Measurements from ENCODE around the gene PDE2A. TPM values are rescaled to one million over a fixed set of nuclear protein-coding genes. Genes with fewer than 3 reads are reported as not detected.
"Not testable (repeated sequence)": the region's sequence is repeated elsewhere in the genome, so short reads cannot be mapped to it uniquely, and the experiment has no call there.

The PDE2A gene
- total RNA-seq, 1 experiment from 2014 or later, result 0.26 TPM

DNA sequence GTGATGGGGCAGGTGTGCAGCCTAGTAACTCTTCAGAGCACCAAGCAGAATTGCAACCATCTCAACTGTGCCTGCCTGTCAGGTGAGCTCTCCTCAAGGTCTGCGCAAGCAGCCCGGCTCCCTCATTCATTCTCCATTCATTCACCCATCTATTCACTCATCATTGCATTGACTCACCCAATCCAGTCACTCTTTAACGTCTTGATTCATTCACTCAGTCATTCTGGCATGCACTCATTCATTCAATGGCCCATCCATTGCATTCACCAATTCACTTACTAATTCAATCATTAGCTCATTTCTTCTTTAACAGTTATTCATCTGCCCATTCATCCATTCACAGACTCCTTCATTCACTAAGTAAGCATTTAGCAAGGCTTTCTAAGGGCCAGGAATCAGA, 111.8 kb downstream of the PDE2A start:
- in situ Hi-C loops (cut with HindIII; ENCODE audit: low pct_unique_long_range_greater_than_20kb, low sequenced_read_pairs), result no loop called here

GRCh38 chr11:72561856-72562255, 112.4 kb downstream of the PDE2A start:
- in situ Hi-C loops (cut with HindIII; ENCODE audit: low pct_unique_long_range_greater_than_20kb, low sequenced_read_pairs), result no loop called here
- no peak for DNase-seq (ENCODE audit: low read depth, low spot score)

More for the DNA sequence above, 111.8 kb downstream of the PDE2A start:
- DNase-seq (ENCODE audit: low read depth, low spot score), result no peak

- in situ Hi-C loops (cut with HindIII; ENCODE audit: low pct_unique_long_range_greater_than_20kb, low sequenced_read_pairs); DNase-seq (ENCODE audit: low read depth, low spot score): not testable (repeated sequence)
These were observed 113.4 kb downstream of the PDE2A start for GRCh38 chr11:72560864-72561263.

DNA sequence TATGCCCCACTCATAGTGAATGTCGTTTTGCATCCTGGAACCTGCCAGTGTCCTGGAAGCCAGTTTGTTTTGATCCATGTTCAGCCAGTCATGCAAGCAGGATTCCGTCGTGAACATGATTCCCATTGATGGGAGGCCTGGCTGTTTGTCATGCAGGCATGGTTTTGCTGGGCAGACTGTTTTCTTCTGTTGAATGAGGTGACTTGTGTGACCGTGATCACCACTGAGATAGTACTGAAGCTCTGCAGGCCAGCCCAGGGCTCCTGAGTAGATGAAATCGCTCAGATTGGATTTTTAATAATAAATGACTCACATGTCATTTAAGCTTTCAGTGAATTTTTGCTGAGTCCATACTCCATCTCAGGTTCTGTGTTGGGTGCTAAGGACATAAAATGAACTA, 117.8 kb downstream of the PDE2A start:
- no peak for DNase-seq (ENCODE audit: low read depth, low spot score)
- in situ Hi-C loops (cut with HindIII; ENCODE audit: low pct_unique_long_range_greater_than_20kb, low sequenced_read_pairs), result no loop called here

GRCh38 chr11:72555014-72555522, 119.2 kb downstream of the PDE2A start:
- in situ Hi-C loops (cut with HindIII; ENCODE audit: low pct_unique_long_range_greater_than_20kb, low sequenced_read_pairs); DNase-seq (ENCODE audit: low read depth, low spot score): not testable (repeated sequence)

- DNase-seq (ENCODE audit: low read depth, low spot score), result peak; percentile 58
- in situ Hi-C loops (cut with HindIII; ENCODE audit: low pct_unique_long_range_greater_than_20kb, low sequenced_read_pairs), result no loop called here
These were observed 120.5 kb downstream of the PDE2A start for GRCh38 chr11:72553706-72554105.

DNA sequence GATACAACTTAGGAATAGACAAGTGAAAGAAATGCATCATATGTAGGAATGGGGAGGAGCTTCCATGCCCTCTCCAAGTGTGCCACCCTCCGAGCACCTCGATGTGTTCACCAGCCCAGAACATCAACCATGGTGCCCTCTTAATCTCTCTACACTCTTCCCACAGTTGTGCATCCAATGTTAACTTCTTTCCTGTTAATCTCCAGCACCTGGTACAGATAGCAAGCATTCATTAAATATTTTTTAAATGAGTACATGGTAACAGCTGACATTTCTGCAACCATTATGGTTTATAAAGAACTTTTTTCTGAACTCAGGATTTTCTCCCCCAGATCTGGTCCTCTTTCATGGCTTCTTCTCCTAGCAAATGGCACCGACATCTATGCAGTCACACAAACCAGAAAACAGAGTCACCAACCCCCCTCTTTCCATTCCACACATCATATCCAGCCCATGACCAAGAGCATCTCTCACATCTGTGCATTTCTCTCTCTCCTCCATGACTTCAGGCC, 121.8 kb downstream of the PDE2A start:
- in situ Hi-C loops (cut with HindIII; ENCODE audit: low pct_unique_long_range_greater_than_20kb, low sequenced_read_pairs), result no loop called here
- no peak for DNase-seq (ENCODE audit: low read depth, low spot score)

- no peak for DNase-seq (ENCODE audit: low read depth, low spot score)
- in situ Hi-C loops (cut with HindIII; ENCODE audit: low pct_unique_long_range_greater_than_20kb, low sequenced_read_pairs), result no loop called here
These were observed 122.7 kb downstream of the PDE2A start for GRCh38 chr11:72551571-72551970.

- in situ Hi-C loops (cut with HindIII; ENCODE audit: low pct_unique_long_range_greater_than_20kb, low sequenced_read_pairs), result no loop called here
These were observed 125.8 kb downstream of the PDE2A start for GRCh38 chr11:72548463-72548862.

DNA sequence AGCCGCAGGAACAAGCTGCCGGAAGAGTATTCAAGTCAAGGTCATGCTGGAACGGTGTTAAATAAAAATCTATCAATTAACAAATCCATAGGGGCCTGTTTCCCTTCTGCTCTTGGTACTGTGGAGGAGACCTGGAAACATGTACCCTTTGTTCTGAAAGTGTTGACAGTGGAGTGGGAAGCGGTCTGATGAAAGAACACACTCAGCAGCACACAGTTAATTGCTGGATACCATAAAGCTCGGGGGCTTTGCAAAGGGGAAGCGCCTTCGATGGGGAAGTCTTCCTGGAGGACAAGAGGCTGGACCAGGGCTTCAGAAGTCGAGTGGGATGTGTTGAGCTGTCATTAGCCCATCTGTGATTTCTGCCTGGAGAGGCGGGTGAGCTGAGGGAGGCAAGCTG, 127.4 kb downstream of the PDE2A start:
- in situ Hi-C loops (cut with HindIII; ENCODE audit: low pct_unique_long_range_greater_than_20kb, low sequenced_read_pairs), result no loop called here
- no peak for DNase-seq (ENCODE audit: low read depth, low spot score)

More at GRCh38 chr11:72548463-72548862, 125.8 kb downstream of the PDE2A start:
- DNase-seq (ENCODE audit: low read depth, low spot score), result no peak

GRCh38 chr11:72544589-72544988, 129.6 kb downstream of the PDE2A start:
- in situ Hi-C loops (cut with HindIII; ENCODE audit: low pct_unique_long_range_greater_than_20kb, low sequenced_read_pairs), result no loop called here

GRCh38 chr11:72543849-72544542, 130.2 kb downstream of the PDE2A start:
- in situ Hi-C loops (cut with HindIII; ENCODE audit: low pct_unique_long_range_greater_than_20kb, low sequenced_read_pairs), result no loop called here

More at GRCh38 chr11:72544589-72544988, 129.6 kb downstream of the PDE2A start:
- no peak for DNase-seq (ENCODE audit: low read depth, low spot score)

GRCh38 chr11:72541257-72541974, 132.8 kb downstream of the PDE2A start:
- in situ Hi-C loops (cut with HindIII; ENCODE audit: low pct_unique_long_range_greater_than_20kb, low sequenced_read_pairs), result no loop called here
- DNase-seq (ENCODE audit: low read depth, low spot score), result no peak

More at GRCh38 chr11:72543849-72544542, 130.2 kb downstream of the PDE2A start:
- no peak for DNase-seq (ENCODE audit: low read depth, low spot score)

GRCh38 chr11:72537051-72537450, 137.2 kb downstream of the PDE2A start:
- in situ Hi-C loops (cut with HindIII; ENCODE audit: low pct_unique_long_range_greater_than_20kb, low sequenced_read_pairs), result no loop called here
- no peak for DNase-seq (ENCODE audit: low read depth, low spot score)

GRCh38 chr11:72535194-72535547, 139.1 kb downstream of the PDE2A start:
- in situ Hi-C loops (cut with HindIII; ENCODE audit: low pct_unique_long_range_greater_than_20kb, low sequenced_read_pairs), result no loop called here
- peak; percentile 34 for DNase-seq (ENCODE audit: low read depth, low spot score)

- in situ Hi-C loops (cut with HindIII; ENCODE audit: low pct_unique_long_range_greater_than_20kb, low sequenced_read_pairs), result no loop called here
- no peak for DNase-seq (ENCODE audit: low read depth, low spot score)
These were observed 139.6 kb downstream of the PDE2A start for GRCh38 chr11:72534371-72535193.

DNA sequence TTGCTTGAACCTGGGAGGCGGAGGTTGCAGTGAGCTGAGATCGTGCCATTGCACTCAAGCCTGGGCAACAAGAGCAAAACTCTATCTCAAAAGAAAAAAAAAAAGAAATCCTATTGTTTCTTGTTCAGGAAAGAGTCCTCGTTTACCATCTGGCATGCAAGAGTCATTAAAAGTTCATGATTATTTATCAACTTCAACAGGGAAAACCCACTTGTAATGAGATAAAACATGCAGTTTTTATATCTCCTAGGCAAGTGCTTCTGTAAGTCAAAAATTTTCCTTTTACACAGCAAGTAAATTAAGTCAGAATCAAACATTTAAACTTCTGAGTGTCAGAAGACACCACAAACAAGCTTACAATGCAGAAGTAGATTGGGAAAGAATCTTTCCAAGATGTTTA, 145.2 kb downstream of the PDE2A start:
- in situ Hi-C loops (cut with HindIII; ENCODE audit: low pct_unique_long_range_greater_than_20kb, low sequenced_read_pairs), result no loop called here
- no peak for DNase-seq (ENCODE audit: low read depth, low spot score)

DNA sequence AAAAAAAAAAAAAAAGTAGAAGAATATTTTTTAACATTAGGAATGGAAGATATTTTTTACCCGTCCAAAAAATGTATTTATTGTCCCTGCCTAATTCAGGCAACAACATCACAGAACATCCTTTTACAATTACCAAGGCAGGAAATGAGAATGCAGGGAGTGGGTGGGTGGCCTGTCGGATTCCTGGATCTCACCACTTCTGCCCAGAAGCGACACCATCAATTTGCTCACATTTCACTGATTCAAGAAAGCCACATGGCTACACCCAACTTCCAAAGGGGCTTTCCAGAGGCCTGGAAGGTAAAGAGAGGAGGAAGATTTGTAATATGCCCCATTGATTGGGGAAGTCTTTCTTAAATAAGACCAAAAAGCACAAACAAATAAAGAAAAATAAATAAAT, 146.1 kb downstream of the PDE2A start:
- in situ Hi-C loops (cut with HindIII; ENCODE audit: low pct_unique_long_range_greater_than_20kb, low sequenced_read_pairs), result no loop called here
- no peak for DNase-seq (ENCODE audit: low read depth, low spot score)
